H9 (cell line): Measurements from ENCODE around the gene ANO2. TPM values are rescaled to one million over a fixed set of nuclear protein-coding genes. Genes with fewer than 3 reads are reported as not detected.

Experiments
- DNase-seq: peaks from one replicate; pipeline ENCODE4 v3.0.0-alpha.2; 2017
- H2AFZ ChIP-seq: one replicate; pipeline ENCODE4 v1.6.1; 2013; ENCODE audit warnings: mild to moderate bottlenecking, low read length, control low read depth, moderate library complexity
- H2AK5ac ChIP-seq: 2 replicates; pipeline ENCODE4 v1.6.1; 2013; ENCODE audit warnings: low read length, control low read depth, mixed read lengths; ENCODE audit not compliant: insufficient read length
- H2BK120ac ChIP-seq: one replicate; pipeline ENCODE4 v1.6.1; 2013; ENCODE audit warnings: low read depth, mild to moderate bottlenecking, low read length, control low read depth, inconsistent platforms; ENCODE audit not compliant: poor library complexity, severe bottlenecking
- H2BK12ac ChIP-seq: 2 replicates; pipeline ENCODE4 v1.6.1; 2013; ENCODE audit warnings: low read length, control low read depth, mixed read lengths, low read depth; ENCODE audit not compliant: insufficient read length
- H2BK15ac ChIP-seq: 2 replicates; pipeline ENCODE4 v1.6.1; 2013; ENCODE audit warnings: low read depth, low read length, control low read depth
- H2BK20ac ChIP-seq: one replicate; pipeline ENCODE4 v1.6.1; 2013; ENCODE audit warnings: low read depth, mild to moderate bottlenecking, low read length, control low read depth, inconsistent platforms; ENCODE audit not compliant: poor library complexity, severe bottlenecking
- H2BK5ac ChIP-seq: 2 replicates; pipeline ENCODE4 v1.6.1; 2013; ENCODE audit warnings: low read length, control low read depth, mixed read lengths; ENCODE audit not compliant: insufficient read length
- H3K14ac ChIP-seq: 2 replicates; pipeline ENCODE4 v1.6.1; 2013; ENCODE audit warnings: low read length, control low read depth; ENCODE audit not compliant: insufficient read depth
- H3K18ac ChIP-seq: 2 replicates; pipeline ENCODE4 v1.6.1; 2013; ENCODE audit warnings: low read depth, mild to moderate bottlenecking, mixed read lengths, low read length, control low read depth; ENCODE audit not compliant: insufficient read length
- H3K23ac ChIP-seq: 2 replicates; pipeline ENCODE4 v1.6.1; 2013; ENCODE audit warnings: low read length, control low read depth, mixed read lengths, low read depth; ENCODE audit not compliant: insufficient read length
- H3K23me2 ChIP-seq: 2 replicates; pipeline ENCODE4 v1.6.1; 2013; ENCODE audit warnings: low read depth, mild to moderate bottlenecking, mixed read lengths, low read length, control low read depth; ENCODE audit not compliant: insufficient read length, poor library complexity, severe bottlenecking
- H3K27ac ChIP-seq: 2 replicates; pipeline ENCODE4 v1.5.1; 2013; ENCODE audit warnings: low read length, control low read depth, mixed read lengths, low read depth; ENCODE audit not compliant: insufficient read length
- H3K27me3 ChIP-seq: 2 replicates; pipeline ENCODE4 v1.6.1; 2013; ENCODE audit warnings: low read length, control low read depth, inconsistent platforms; ENCODE audit not compliant: insufficient read depth
- H3K4ac ChIP-seq: 2 replicates; pipeline ENCODE4 v1.6.1; 2013; ENCODE audit warnings: low read depth, mild to moderate bottlenecking, control low read depth, inconsistent platforms, low read length, moderate library complexity
- H3K4me1 ChIP-seq: 2 replicates; pipeline ENCODE4 v1.6.1; 2013; ENCODE audit warnings: low read length, control low read depth, inconsistent platforms; ENCODE audit not compliant: insufficient read depth
- H3K4me2 ChIP-seq: 2 replicates; pipeline ENCODE4 v1.6.1; 2013; ENCODE audit warnings: low read length, control low read depth, mixed read lengths; ENCODE audit not compliant: insufficient read length, insufficient read depth
- H3K56ac ChIP-seq: 2 replicates; pipeline ENCODE4 v1.6.1; 2013; ENCODE audit warnings: low read depth, mild to moderate bottlenecking, mixed read lengths, low read length, control low read depth; ENCODE audit not compliant: insufficient read length
- H3K79me1 ChIP-seq: 2 replicates; pipeline ENCODE4 v1.6.1; 2013; ENCODE audit warnings: low read depth, mild to moderate bottlenecking, moderate library complexity, low read length, control low read depth, inconsistent platforms; ENCODE audit not compliant: insufficient read depth, poor library complexity, severe bottlenecking
- H3K79me2 ChIP-seq: 2 replicates; pipeline ENCODE4 v1.6.1; 2013; ENCODE audit warnings: low read length, control low read depth, inconsistent platforms; ENCODE audit not compliant: insufficient read depth
- H3K9ac ChIP-seq: 2 replicates; pipeline ENCODE4 v1.6.1; 2013; ENCODE audit warnings: low read length, control low read depth, mixed read lengths; ENCODE audit not compliant: insufficient read length; ENCODE audit errors: extremely low read depth
- H3K9me3 ChIP-seq: one replicate; pipeline ENCODE4 v1.6.1; 2013; ENCODE audit warnings: low read depth, low read length, inconsistent platforms; ENCODE audit not compliant: control insufficient read depth
- H3T11ph ChIP-seq: one replicate; pipeline ENCODE4 v1.6.1; 2013; ENCODE audit warnings: mild to moderate bottlenecking, low read length, control low read depth, inconsistent platforms
- H4K20me1 ChIP-seq: one replicate; pipeline ENCODE4 v1.6.1; 2013; ENCODE audit not compliant: control insufficient read depth, insufficient read length, insufficient read depth
- H4K5ac ChIP-seq: 2 replicates; pipeline ENCODE4 v1.6.1; 2013; ENCODE audit warnings: low read depth, mild to moderate bottlenecking, mixed read lengths, low read length, control low read depth; ENCODE audit not compliant: insufficient read length
- H4K8ac ChIP-seq: replicated peaks from 2 replicates; pipeline ENCODE4 v1.6.1; 2013; ENCODE audit warnings: low read length, control low read depth, mixed read lengths, low read depth; ENCODE audit not compliant: insufficient read length
- H4K91ac ChIP-seq: 2 replicates; pipeline ENCODE4 v1.6.1; 2013; ENCODE audit warnings: low read depth, mild to moderate bottlenecking, moderate library complexity, mixed read lengths, low read length, control low read depth; ENCODE audit not compliant: insufficient read length
- H3K27ac Mint-ChIP-seq, 3 experiments: 2 replicates in 2 of 3; 3 replicates in 1 of 3; pipeline ENCODE4 v1.8.0; 2020 to 2021; ENCODE audit warnings: mixed read lengths in 3 of 3, mild to moderate bottlenecking in 1 of 3, moderate library complexity in 1 of 3
- H3K27me3 Mint-ChIP-seq: 2 replicates; pipeline ENCODE4 v1.8.0; 2021; ENCODE audit warnings: low read depth, mild to moderate bottlenecking, moderate library complexity, mixed read lengths
- H3K36me3 Mint-ChIP-seq, 3 experiments: 2 replicates in 2 of 3; 3 replicates in 1 of 3; pipeline ENCODE4 v1.8.0; 2020 to 2021; ENCODE audit warnings: low read depth in 3 of 3, mixed read lengths in 3 of 3; ENCODE audit not compliant: insufficient read depth in 1 of 3
- H3K4me1 Mint-ChIP-seq, 2 experiments: 2 replicates each; pipeline ENCODE4 v1.8.0; 2020; ENCODE audit warnings: mixed read lengths in 2 of 2
- H3K4me3 Mint-ChIP-seq, 2 experiments: 2 replicates in 1 of 2; 3 replicates in 1 of 2; pipeline ENCODE4 v1.8.0; 2020 to 2021; ENCODE audit warnings: mild to moderate bottlenecking in 2 of 2, mixed read lengths in 2 of 2, moderate library complexity in 1 of 2
- H3K9me3 Mint-ChIP-seq, 2 experiments: 2 replicates in 1 of 2; 3 replicates in 1 of 2; pipeline ENCODE4 v1.8.0; 2020; ENCODE audit warnings: mild to moderate bottlenecking in 2 of 2, mixed read lengths in 2 of 2, moderate library complexity in 1 of 2
- WGBS: extraction: QIAGEN DNeasy Blood & Tissue Kit; methylation state at CpG from one replicate; pipeline ENCODE4 v1.1.7; 2013; ENCODE audit warnings: missing lambda C conversion rate, low lambda C conversion rate, mixed read lengths; ENCODE audit not compliant: insufficient read length; ENCODE audit errors: extremely low coverage; 5-methylcytosine and 5-hydroxymethylcytosine counted together
- total RNA-seq: library from RNA; stranded (reverse); gene quantifications from 2 replicates; pipeline ENCODE4 v1.2.1, GENCODE V29; 2021
- TF ChIP-seq, protein P1 (sequence below): fragments of 200-600 bp; sonication (generic); conservative IDR thresholded peaks from 3 replicates; pipeline ENCODE4 v1.8.0; 2021; ENCODE audit warnings: antibody characterized with exemption, mild to moderate bottlenecking

Gene ANO2
- total RNA-seq, 1 experiment from 2014 or later = 3.8 TPM

DNA sequence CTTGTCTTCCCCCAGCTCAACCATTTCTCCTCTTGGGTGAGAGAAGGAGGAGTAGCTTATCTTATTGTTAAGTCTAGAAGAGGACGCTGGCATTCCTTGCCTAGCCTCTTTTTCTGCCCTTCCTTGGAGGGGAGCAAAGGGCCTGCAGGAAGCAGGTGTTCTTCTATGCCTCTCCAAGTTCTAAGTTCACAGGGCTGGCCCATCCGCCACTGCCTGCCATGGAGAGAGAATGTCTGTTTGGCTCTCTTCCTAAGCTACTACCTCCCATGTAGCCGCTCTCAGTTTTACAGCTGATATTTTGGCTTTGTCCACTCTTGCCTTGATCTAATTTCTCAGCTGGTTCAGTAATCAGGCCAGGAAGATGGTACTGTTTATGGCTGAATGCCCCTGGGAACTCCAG lies 312.0 kb downstream of the ANO2 start:
- Histone ChIP-seq H3K14ac (no peak overlapping the region; the same call in 1 of the 2 replicates), H2AFZ (no peak overlapping the region), H3K9me3 (no peaks in the 10 kb centered on the region), H3K27ac (no peak overlapping the region), H3K18ac (no peak overlapping the region), H3K27me3 (no peaks in the 10 kb centered on the region), H3K4me1 (no peaks in the 10 kb centered on the region), H3K23me2 (no peaks in the 10 kb centered on the region), H3K56ac (no peak overlapping the region), H3K9ac (no peak overlapping the region), H3T11ph (no peak overlapping the region), H3K23ac (no peak overlapping the region), H2BK20ac (no peak overlapping the region), H2BK120ac (no peak overlapping the region), H3K79me2 (no peaks in the 10 kb centered on the region), H4K8ac (no peak overlapping the region), H2BK15ac (no peak overlapping the region), H2AK5ac (no peak overlapping the region), H4K91ac (no peak overlapping the region), H3K4me2 (no peak overlapping the region), H4K20me1 (no peaks in the 10 kb centered on the region), H2BK5ac (no peak overlapping the region), H2BK12ac (no peak overlapping the region), H4K5ac (no peak overlapping the region), H3K4ac (no peak overlapping the region), H3K79me1 (no peaks in the 10 kb centered on the region)
- Mint-ChIP-seq H3K4me3 (no peak overlapping the region), H3K27me3 (peaks cover 4% of the 10 kb centered on the region), H3K9me3 (no peaks in the 10 kb centered on the region), H3K4me1 (peaks cover 7 to 14% of the 10 kb centered on the region in 2 experiments), H3K36me3 (no peaks in the 10 kb centered on the region; a peak in 1 of 7 replicates), H3K27ac (no peak overlapping the region)
- DNase-seq = no peak
- WGBS = no CpG with 5 or more reads among the region's 3 CpGs
- TF ChIP-seq, protein P1, sequence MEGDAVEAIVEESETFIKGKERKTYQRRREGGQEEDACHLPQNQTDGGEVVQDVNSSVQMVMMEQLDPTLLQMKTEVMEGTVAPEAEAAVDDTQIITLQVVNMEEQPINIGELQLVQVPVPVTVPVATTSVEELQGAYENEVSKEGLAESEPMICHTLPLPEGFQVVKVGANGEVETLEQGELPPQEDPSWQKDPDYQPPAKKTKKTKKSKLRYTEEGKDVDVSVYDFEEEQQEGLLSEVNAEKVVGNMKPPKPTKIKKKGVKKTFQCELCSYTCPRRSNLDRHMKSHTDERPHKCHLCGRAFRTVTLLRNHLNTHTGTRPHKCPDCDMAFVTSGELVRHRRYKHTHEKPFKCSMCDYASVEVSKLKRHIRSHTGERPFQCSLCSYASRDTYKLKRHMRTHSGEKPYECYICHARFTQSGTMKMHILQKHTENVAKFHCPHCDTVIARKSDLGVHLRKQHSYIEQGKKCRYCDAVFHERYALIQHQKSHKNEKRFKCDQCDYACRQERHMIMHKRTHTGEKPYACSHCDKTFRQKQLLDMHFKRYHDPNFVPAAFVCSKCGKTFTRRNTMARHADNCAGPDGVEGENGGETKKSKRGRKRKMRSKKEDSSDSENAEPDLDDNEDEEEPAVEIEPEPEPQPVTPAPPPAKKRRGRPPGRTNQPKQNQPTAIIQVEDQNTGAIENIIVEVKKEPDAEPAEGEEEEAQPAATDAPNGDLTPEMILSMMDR = no peak
